ENCODE data around the gene PPP1R16B.
"Not testable (repeated sequence)": the region's sequence is repeated elsewhere in the genome, so short reads cannot be mapped to it uniquely, and the experiment has no call there.

GRCh38 chr20:38794057-38794456 is 11.4 kb upstream of the PPP1R16B start:
- not testable (repeated sequence) for TF ChIP-seq MEF2A (IDR thresholded peaks at IDR 0.05; ENCODE audit: insufficient read depth, low read depth, low read length); EZH2 (IDR thresholded peaks at IDR 0.05; ENCODE audit: borderline replicate concordance, control insufficient read depth, low read depth, low read length); CTCF (IDR thresholded peaks at IDR 0.05 in 2 of 3, conservative IDR thresholded peaks at IDR 0.05 in 1 of 3; ENCODE audit: control insufficient read depth in 2 of 3, extremely low read depth in 1 of 3, insufficient read depth in 1 of 3, low read depth in 3 of 3, low read length in 3 of 3); ATF3 (IDR thresholded peaks at IDR 0.05; ENCODE audit: borderline replicate concordance, extremely low read depth, low read depth, low read length)

All from GM12878 (cell line).